Duodenal mucosa (tissue), 2 donors: ENCODE measurements around the gene OLIG2.

ENCODE experiments used
- H3K27ac ChIP-seq: one replicate; pipeline ENCODE4 v1.7.0; 2013; ENCODE audit warnings: low read depth, low read length
- H3K27me3 ChIP-seq, 2 donors: one replicate each; pipeline ENCODE4 v1.7.0; 2013; ENCODE audit warnings: low read length in 2 of 2, control low read depth in 1 of 2; ENCODE audit not compliant: insufficient read depth in 2 of 2, control insufficient read depth in 1 of 2
- H3K36me3 ChIP-seq, 2 donors: one replicate each; pipeline ENCODE4 v1.7.0; 2013; ENCODE audit warnings: low read length in 2 of 2, control low read depth in 1 of 2; ENCODE audit not compliant: insufficient read depth in 2 of 2, control insufficient read depth in 1 of 2
- H3K4me1 ChIP-seq, 2 donors: one replicate each; pipeline ENCODE4 v1.7.0; 2013; ENCODE audit warnings: low read length in 2 of 2, control low read depth in 1 of 2; ENCODE audit not compliant: insufficient read depth in 2 of 2, control insufficient read depth in 1 of 2
- H3K4me3 ChIP-seq, 2 donors: one replicate each; pipeline ENCODE4 v1.7.0; 2013; ENCODE audit warnings: low read length in 2 of 2, low read depth in 1 of 2
- H3K9ac ChIP-seq, 2 donors: one replicate each; pipeline ENCODE4 v1.7.0; 2013; ENCODE audit warnings: low read length in 2 of 2, low read depth in 1 of 2
- H3K9me3 ChIP-seq, 2 donors: one replicate each; pipeline ENCODE4 v1.7.0; 2013; ENCODE audit warnings: low read length in 2 of 2, control low read depth in 1 of 2; ENCODE audit not compliant: control insufficient read depth in 1 of 2

Gene OLIG2

DNA sequence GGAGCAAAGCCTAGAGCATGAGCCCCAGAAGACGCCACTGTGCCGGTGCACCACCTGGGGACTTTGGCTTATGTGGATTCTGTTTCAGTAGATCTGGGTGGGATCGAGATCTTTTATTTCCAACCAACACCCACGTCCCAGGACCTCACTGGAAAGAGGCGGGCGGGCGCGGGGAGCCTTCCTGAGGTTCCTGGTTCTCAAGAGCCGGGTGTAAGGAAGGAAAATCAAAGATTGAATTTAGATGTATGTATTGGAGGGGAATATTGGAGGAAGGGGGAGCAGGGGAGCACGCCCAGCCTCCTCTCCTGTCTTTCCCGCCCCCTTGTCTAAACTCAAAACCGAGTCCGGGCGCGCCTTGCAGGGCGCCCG lies 6.2 kb upstream of the OLIG2 start:
- no peaks in the 10 kb centered on the region for H3K9me3 ChIP-seq
- H3K4me3 ChIP-seq = no peak overlapping the region
- no peaks in the 10 kb centered on the region for H3K4me1 ChIP-seq
- H3K27me3 ChIP-seq = peaks cover 69 to 79% of the 10 kb centered on the region in 2 donors
- no peaks in the 10 kb centered on the region for H3K36me3 ChIP-seq
- no peak overlapping the region for H3K9ac ChIP-seq
- no peak overlapping the region for H3K27ac ChIP-seq

DNA sequence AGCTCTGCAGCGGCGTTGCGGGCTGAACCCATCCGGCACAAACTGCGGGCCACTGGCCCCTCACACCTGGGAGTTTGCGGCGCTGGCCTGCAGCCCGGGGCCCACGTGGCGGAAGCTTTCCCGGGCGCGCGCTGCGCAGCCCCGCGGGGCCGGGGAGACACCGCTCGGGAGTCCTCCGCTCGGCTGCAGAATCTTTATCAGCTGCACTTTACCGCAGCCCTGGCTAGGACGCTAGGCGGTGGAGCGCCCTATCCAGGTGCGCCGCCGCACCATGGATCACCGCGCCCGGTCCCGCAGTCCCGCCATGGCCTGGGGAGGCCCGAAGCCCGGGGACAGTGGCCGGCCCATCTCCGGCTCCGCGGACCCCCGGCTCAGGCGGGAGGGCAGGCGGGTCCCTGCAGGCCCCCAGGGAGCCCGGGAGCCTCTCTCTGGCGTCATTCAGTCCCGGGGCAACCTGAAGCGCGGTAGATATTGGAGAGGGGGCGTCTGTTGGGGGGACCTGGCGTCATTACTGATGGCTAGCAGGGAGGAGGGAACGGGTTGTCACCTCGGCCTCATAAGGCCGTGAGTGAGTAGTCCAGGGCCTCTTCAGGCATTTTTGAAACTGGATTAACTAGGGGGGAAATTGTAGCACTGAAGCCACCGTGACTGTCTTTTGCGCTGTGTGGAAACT lies 5.7 kb upstream of the OLIG2 start:
- Histone ChIP-seq H3K4me3 (no peak overlapping the region), H3K27me3 (peaks cover 69 to 81% of the 10 kb centered on the region in 2 donors)

DNA sequence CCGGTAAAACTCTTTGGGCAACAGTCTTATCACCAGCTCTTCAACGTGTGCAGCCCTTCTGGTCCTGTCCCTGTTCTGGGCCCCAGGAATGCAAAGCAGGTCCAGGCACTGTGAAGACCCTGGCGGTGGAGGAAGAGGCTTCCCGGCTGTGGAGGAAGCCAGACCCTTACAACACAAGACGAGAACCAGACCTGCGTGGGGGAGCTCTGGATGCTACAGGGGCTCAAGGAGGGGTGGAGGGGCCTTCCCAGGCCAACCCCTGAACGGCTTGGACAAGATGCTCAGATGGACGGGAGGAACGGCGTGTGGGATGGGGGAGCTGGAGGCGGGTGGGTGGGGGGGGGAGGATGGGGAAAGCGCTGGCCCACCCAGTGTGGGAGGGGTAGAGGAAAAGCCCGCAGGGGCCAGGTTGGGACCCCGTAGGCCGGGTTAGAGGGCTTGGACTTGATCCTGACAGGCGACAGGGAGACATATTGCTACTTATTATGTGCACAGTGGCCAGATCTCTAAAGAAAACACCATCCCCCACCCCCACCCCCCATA lies 5.1 kb upstream of the OLIG2 start:
- H3K36me3 ChIP-seq = no peaks in the 10 kb centered on the region
- H3K9ac ChIP-seq = no peak overlapping the region
- H3K27ac ChIP-seq = no peak overlapping the region
- H3K27me3 ChIP-seq = peaks cover 70 to 83% of the 10 kb centered on the region in 2 donors
- no peak overlapping the region for H3K4me3 ChIP-seq
- no peaks in the 10 kb centered on the region for H3K4me1 ChIP-seq
- H3K9me3 ChIP-seq = no peaks in the 10 kb centered on the region

More for the DNA sequence above, 5.7 kb upstream of the OLIG2 start:
- no peaks in the 10 kb centered on the region for H3K9me3 ChIP-seq
- H3K9ac ChIP-seq = no peak overlapping the region
- no peaks in the 10 kb centered on the region for H3K36me3 ChIP-seq
- H3K4me1 ChIP-seq = no peaks in the 10 kb centered on the region
- H3K27ac ChIP-seq = no peak overlapping the region

DNA sequence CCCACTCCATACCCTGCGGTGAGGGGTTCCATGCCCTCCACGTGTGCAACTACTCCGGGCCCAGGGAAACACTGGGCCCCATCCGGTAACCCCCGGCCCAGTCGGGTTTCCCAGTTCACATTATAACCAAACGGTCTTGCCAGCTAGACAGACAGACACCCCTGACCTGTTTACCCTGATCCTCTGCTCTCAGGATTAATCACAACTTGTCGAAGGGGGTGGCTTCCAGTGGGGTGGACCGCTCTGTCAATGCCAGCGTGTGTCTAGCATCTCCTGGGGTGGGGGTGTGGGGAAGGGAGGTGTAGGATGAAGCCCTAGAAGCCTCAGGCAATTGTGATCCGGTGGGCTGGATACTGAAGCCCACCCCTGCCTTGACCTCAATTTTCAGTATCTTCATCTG lies 4.6 kb upstream of the OLIG2 start:
- H3K36me3 ChIP-seq = no peaks in the 10 kb centered on the region
- H3K4me3 ChIP-seq = no peak overlapping the region
- H3K9me3 ChIP-seq = no peaks in the 10 kb centered on the region
- no peak overlapping the region for H3K27ac ChIP-seq
- H3K27me3 ChIP-seq = peaks cover 73 to 83% of the 10 kb centered on the region in 2 donors
- no peak overlapping the region for H3K9ac ChIP-seq
- H3K4me1 ChIP-seq = no peaks in the 10 kb centered on the region

DNA sequence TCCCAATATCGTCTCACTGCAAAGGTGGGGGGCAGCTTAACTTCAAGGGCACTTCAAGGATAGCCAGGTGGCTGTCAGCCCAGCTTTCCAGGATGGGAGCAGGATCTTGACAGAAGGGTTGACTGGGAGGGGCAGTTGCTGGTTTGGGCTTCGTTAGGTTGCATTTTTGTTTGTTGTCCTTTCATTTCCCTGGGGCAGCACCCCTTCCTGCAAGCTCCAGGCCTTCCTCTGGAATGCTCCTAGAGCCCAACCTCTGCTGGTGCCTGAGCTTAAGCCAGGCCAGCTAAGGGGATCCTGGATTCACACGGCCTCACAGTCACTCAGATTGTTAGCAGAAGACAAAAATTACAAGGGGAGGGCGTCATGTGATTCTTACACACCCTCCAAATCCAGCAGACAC lies 4.1 kb upstream of the OLIG2 start:
- H3K9ac ChIP-seq = no peak overlapping the region
- no peaks in the 10 kb centered on the region for H3K4me1 ChIP-seq
- no peaks in the 10 kb centered on the region for H3K36me3 ChIP-seq
- H3K9me3 ChIP-seq = no peaks in the 10 kb centered on the region
- no peak overlapping the region for H3K4me3 ChIP-seq
- H3K27me3 ChIP-seq = peaks cover 78 to 84% of the 10 kb centered on the region in 2 donors
- H3K27ac ChIP-seq = no peak overlapping the region

DNA sequence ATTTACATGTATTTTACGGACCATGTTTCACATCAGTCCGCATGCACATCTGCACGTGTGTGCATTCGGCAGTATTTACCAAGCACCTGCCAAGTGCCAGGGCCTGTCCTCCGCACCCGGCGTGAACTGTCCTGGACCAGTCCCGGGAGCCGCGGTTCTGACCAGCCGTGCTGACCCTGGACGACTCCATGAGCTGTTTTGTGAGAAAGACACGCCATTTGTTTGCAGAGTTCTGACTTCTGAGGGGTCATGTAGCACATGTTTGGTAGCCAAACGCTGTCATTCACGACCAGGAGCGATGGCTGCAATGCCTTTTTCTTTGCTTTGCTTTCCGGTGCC lies 3.3 kb upstream of the OLIG2 start:
- H3K9ac ChIP-seq = no peak overlapping the region
- H3K27ac ChIP-seq = no peak overlapping the region
- H3K9me3 ChIP-seq = no peaks in the 10 kb centered on the region
- peaks cover 84 to 89% of the 10 kb centered on the region in 2 donors for H3K27me3 ChIP-seq
- H3K36me3 ChIP-seq = no peaks in the 10 kb centered on the region
- no peaks in the 10 kb centered on the region for H3K4me1 ChIP-seq
- H3K4me3 ChIP-seq = no peak overlapping the region

DNA sequence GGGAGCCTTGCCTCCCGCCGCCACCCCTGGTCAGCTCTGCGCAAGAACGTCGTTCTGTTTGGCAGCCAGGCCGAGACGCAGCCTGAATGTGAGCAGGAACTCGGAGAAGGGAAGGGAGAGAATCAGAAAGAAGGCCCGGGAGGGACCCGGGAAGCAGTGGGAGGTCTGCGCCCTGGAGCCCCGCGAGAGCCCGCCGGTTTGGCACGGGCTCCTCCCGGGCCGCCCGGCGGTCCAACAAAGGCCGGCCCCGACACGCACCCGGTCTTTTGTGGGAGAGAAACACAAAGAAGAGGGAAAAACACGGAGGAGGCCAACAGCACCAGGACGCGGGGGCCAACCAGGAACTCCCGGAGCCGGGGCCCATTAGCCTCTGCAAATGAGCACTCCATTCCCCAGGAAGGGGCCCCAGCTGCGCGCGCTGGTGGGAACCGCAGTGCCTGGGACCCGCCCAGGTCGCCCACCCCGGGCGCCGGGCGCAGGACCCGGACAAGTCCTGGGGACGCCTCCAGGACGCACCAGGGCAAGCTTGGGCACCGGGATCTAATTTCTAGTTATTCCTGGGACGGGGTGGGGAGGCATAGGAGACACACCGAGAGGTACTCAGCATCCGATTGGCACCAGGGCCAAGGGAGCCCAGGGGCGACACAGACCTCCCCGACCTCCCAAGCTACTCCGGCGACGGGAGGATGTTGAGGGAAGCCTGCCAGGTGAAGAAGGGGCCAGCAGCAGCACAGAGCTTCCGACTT lies 2.7 kb upstream of the OLIG2 start:
- Histone ChIP-seq H3K27me3 (peaks cover 85 to 92% of the 10 kb centered on the region in 2 donors), H3K9ac (no peak overlapping the region), H3K4me3 (no peak overlapping the region)

DNA sequence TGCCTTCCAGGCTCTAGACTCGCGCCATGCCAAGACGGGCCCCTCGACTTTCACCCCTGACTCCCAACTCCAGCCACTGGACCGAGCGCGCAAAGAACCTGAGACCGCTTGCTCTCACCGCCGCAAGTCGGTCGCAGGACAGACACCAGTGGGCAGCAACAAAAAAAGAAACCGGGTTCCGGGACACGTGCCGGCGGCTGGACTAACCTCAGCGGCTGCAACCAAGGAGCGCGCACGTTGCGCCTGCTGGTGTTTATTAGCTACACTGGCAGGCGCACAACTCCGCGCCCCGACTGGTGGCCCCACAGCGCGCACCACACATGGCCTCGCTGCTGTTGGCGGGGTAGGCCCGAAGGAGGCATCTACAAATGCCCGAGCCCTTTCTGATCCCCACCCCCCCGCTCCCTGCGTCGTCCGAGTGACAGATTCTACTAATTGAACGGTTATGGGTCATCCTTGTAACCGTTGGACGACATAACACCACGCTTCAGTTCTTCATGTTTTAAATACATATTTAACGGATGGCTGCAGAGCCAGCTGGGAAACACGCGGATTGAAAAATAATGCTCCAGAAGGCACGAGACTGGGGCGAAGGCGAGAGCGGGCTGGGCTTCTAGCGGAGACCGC lies 2.0 kb upstream of the OLIG2 start:
- H3K27me3 ChIP-seq = peaks cover 84 to 93% of the 10 kb centered on the region in 2 donors
- H3K4me1 ChIP-seq = peaks cover 0 to 2% of the 10 kb centered on the region in 2 donors
- no peak overlapping the region for H3K4me3 ChIP-seq
- no peak overlapping the region for H3K27ac ChIP-seq
- no peaks in the 10 kb centered on the region for H3K9me3 ChIP-seq
- H3K36me3 ChIP-seq = no peaks in the 10 kb centered on the region
- no peak overlapping the region for H3K9ac ChIP-seq

More for the DNA sequence above, 2.7 kb upstream of the OLIG2 start:
- Histone ChIP-seq H3K36me3 (no peaks in the 10 kb centered on the region), H3K9me3 (no peaks in the 10 kb centered on the region), H3K4me1 (no peaks in the 10 kb centered on the region), H3K27ac (no peak overlapping the region)

DNA sequence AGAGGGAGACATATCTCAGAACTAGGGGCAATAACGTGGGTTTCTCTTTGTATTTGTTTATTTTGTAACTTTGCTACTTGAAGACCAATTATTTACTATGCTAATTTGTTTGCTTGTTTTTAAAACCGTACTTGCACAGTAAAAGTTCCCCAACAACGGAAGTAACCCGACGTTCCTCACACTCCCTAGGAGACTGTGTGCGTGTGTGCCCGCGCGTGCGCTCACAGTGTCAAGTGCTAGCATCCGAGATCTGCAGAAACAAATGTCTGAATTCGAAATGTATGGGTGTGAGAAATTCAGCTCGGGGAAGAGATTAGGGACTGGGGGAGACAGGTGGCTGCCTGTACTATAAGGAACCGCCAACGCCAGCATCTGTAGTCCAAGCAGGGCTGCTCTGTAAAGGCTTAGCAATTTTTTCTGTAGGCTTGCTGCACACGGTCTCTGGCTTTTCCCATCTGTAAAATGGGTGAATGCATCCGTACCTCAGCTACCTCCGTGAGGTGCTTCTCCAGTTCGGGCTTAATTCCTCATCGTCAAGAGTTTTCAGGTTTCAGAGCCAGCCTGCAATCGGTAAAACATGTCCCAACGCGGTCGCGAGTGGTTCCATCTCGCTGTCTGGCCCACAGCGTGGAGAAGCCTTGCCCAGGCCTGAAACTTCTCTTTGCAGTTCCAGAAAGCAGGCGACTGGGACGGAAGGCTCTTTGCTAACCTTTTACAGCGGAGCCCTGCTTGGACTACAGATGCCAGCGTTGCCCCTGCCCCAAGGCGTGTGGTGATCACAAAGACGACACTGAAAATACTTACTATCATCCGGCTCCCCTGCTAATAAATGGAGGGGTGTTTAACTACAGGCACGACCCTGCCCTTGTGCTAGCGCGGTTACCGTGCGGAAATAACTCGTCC lies 1.3 kb upstream of the OLIG2 start:
- H3K9ac ChIP-seq = no peak overlapping the region
- no peaks in the 10 kb centered on the region for H3K9me3 ChIP-seq
- H3K4me1 ChIP-seq = peaks cover 0 to 6% of the 10 kb centered on the region in 2 donors
- peaks cover 83 to 93% of the 10 kb centered on the region in 2 donors for H3K27me3 ChIP-seq
- no peak overlapping the region for H3K27ac ChIP-seq
- H3K4me3 ChIP-seq = no peak overlapping the region
- no peaks in the 10 kb centered on the region for H3K36me3 ChIP-seq
